HG03571 (cell line): ENCODE data around the gene CHKB.

ENCODE experiments used
- ATAC-seq: cut with Tn5 transposase; IDR thresholded peaks from one replicate; pipeline ENCODE4 v1.9.1; 2021; ENCODE audit not compliant: unreplicated experiment

Gene CHKB

DNA sequence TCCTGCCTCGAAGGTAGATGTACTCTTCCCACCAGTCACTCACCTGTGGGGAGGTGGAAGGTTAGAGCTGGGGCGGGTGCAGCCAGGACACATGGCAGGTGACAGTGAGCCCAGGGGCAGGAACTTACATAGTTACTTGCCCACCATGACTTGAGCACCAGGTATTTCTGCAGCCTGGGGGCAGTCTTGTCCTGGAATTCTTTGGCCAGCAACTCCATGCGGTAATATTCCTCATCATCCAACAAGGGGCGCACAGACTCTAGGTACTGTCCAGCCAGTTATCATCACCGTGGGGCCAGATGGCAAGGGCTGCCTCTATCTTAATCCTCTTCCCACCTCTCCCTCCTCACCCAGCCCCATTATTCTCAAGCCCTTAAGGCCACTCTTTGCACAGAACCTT, 6.6 kb downstream of the CHKB start:
- ATAC-seq = no peak

DNA sequence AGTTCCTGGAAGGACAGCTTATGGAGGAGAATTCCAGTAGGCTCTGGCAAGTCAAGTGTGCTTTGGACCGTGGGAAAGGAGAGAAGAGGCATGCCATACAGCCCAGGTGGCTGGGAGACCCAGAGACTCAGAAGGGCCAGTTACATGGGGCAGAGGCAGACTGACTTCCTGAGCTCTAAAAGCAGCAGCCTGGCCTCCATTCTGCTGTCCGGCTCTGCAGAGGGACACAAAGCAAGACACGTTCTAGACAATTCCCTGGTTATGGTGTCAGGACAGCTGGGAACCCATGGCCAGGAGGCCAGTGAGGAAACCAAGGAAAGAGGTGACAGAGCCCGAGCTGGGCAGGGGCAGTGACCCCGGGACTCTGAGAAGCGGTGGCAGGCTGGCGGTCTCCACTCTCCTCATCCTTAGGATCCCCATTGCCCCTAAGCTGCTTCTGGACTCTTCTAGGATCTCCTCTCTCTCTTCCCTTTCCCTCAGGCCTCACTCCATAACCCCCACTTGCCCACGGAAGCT, 7.2 kb downstream of the CHKB start:
- no peak for ATAC-seq

DNA sequence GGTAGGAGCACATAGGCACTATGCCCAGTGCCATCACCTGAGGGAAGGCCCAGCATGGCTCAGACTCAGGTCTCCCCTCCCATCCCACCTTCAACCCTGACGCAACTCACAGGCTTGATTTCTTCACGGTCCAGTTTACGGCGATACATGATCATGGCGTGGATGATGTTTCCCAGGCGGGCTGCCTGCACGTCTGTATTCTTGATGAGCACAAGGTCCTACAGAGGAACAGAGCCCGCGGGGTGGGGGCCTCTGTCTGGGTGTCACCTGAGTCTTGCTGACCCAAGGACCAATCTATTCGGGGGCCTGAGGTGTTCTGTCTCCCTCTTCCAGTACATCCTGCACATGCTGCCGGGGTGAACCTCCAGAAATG, 8.3 kb downstream of the CHKB start:
- ATAC-seq = no peak

DNA sequence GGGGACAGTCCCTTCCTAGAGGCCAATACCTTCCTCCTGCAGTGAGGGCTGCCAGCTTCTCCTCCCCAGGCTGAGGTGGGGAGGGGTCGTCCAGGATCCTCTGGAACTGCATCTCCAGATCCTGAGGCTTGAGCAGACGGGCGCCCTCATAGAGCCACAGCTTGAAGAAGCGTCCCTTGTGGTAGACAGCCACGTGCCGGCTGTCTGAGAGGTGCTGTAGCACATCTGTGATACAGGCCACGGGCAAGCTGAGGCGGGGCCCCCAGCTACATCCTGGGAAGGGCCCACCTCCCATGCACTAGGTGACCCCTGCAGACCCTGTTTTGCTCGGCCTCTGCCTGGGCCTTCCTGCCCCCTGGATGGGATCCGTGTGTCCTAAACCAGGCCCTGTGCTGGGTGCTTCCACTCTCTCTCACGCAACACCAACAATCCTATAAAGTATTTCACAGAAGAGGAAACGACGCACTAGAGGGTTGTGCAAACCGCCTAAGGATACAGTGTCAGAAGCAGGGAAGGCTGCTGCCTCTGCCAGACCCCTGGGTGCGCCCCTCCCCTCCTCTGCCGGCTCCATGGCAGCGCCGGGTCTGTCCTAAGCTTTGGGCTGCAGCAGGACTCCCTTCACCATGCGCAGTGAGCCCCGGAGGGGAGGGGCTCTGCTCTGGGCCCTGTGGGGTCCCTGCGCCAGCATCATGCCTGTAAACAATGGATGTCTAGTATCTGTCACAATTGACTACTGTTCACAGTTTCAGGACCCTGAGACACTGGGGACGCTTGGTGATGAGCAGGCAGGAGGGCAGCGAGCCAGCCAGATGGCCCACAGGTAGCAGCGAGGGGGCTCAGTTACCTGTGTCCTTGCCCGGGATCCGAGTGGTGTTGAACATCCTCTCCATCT, 8.9 kb downstream of the CHKB start:
- ATAC-seq = no peak

DNA sequence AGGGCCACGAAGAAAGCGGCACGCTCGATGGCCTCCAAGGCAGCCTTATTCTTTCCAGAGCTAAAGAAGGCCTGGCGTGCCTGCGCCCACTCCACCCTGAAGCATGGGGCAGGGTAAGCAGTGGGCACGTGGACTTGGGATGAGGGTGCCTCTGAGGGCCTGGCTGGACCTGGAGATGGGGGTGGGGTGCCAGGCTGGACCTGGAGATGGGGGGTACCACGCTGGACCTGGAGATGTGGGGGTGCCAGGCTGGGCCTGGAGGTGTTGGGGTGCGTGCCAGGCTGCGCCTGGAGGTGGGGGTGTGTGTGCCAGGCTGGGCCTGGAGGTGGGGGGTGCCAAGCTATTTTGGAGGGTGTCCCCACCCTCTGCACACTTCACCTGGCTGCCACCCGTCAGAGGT, 9.7 kb downstream of the CHKB start:
- ATAC-seq = no peak

DNA sequence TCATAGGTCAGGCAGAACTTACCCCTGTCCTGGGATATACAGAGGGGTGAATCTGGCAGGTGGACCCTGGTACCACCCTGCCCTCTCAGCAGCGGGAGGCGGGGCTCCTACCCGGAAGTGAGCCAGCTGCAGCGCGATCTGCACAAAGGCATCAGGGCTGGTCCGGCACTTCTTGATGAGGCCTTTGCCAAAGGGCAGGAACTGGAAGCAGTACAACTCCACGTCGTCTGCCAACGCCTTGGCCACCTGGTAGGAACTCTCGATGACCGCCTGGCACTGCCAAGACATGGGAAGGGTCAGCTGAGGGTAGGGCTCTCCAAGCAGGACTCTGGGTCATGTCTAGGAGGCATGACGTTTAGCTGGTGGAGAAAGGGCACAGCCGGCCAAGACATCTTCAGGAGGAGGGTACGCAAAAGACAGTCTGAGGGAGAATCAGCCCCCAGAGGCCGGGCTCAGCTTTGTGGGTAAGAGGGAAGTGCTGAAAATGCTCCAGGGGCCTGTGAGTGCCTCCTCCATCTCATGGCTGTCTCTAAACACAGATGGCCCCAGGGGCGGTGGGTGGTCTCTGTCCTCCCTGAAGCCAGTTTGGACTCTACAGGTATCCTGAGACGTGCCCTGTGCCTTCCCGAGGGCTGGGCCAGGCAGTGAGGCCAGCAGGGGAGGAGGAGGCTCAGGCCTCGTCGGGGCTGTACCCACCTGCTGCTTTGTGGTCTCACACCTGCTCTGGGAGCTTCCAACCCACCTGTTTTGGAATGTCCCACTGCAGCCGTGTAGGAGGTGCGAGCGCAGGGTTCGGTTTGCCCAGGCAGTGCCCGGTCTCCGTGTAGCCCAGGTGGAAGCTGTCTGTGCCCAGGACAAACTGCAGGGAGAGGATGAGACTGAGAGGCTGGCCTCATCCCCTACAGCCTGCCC, 11.1 kb downstream of the CHKB start:
- ATAC-seq = no peak

DNA sequence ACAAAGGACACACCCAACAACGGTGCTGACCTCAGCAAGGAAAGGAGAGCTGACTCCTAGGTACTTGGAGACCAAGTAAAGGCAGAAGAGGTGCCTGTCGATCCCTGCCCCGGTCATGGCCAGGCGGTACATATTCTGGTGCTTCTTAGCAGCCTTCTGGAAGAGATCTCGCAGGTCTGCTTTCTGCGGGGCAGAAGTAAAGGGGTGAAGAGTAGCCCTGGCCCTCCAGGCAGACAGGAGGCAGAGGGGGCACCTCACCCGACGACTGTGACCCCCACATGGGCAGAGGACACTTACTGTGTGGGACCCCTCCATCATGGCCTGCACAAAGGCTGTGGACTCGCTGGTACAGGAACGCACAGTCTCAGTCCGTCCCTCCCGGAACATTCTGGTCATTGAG, 11.8 kb downstream of the CHKB start:
- no peak for ATAC-seq

DNA sequence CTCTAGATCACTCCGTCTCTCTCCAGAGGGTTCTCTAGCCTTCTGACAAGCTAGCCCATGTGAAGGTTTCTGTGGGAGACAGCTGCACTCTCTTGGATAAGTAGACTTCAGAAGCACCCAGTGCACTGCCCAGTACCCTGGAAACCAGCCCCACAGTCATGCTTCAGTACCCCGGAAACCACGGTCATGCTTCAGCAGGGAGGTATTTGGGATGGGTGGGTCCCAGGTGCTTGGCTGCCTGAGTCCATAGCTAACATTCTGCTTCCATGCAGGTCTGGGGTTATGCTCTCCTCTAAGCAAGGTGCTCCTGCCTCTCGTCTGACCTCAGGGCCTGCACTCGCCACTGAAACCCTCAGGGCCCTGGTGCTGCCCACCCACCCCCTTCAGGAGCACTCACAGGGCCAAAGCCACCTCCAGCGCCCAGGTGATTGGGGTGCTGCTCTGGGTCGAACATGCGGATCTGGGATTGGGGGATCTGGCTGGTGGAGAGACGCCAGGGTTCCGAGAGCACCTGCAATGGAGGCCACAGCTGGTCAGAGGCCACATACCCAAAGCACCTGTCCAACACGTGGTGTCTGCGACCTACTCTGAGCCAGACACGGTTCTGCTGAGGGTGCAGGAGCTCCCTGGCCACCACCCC, 12.6 kb downstream of the CHKB start:
- no peak for ATAC-seq

DNA sequence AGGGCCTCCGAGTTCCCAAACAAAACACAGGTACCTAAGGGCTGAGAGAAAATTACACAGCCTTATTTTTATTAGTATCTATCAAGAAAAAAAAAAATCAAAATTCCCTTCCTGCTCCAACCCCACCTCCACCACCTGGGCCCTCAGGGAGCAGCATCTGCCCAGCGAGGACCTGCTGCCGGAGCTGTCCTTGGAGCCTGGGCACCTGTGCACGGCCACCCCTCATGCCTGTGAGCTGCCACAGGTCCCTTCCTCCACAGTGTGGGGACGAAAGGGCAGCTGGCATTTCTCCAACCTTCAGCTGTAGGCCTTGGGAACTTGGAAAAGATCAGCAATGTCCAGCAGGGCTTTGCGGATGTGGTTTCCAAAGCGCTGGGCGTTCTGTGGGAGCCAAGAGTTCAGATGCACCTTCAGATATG, 13.6 kb downstream of the CHKB start:
- ATAC-seq = no peak

DNA sequence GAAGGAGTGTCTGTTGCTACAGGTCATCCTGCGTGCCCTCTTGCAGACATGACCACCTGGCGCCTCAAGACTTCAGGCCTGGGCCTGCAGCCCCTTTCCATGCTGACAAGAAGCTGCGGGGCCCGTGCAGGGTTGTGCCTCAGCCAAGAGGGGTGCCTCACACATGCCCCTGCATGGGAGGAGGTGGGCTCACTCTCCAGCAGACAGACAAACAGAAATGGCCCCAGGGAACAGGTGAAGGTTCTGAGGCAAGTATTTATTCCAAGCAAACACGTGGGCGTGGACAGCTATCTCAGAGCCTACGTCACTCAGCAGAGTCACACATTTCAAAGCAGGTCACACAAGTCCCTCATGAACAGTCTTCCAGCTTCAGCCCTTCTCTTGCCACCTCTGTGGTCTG, 14.0 kb downstream of the CHKB start:
- no peak for ATAC-seq

DNA sequence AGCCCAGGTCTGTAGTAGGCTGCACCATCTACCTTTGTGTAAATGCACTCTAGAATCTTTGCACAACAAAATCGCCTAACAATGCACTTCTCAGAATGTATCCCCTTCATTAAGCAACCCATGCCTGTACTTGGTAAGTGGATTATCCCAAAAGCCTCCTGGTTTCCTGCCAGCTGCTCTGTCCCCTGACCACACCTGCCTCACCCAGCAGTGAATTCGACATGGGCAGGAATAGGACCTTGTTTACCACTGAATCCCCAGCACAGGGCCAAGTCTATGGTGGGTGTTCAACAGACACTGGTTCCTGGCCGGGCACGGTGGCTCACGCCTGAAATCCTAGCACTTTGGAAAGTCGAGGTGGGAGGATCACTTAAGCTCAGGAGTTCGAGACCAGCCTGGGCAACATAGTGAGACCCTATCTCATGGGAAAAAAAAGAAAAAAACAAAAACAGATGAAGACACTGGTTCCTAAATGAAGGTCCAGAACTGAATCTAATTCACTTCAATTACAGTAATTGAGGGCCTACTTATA, 14.9 kb downstream of the CHKB start:
- no peak for ATAC-seq

DNA sequence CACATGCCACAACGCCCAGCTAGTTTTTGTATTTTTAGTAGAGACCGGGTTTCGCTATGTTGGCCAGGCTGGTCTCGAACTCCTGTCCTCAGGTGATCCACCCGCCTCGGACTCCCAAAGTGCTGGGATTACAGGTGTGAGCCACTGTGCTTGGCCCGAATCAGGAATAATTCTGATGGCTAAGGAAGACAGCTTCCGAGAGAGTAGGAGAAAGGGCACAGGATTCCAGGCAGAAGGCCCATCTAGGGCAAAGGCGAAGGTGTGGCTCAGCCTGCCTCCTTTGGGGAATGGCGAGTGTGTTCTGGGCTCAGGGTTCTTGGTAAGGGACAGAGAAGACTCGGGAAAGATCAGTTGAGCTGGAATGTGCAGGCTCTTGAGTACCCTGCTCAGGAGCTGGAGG, 18.4 kb downstream of the CHKB start:
- ATAC-seq = no peak

DNA sequence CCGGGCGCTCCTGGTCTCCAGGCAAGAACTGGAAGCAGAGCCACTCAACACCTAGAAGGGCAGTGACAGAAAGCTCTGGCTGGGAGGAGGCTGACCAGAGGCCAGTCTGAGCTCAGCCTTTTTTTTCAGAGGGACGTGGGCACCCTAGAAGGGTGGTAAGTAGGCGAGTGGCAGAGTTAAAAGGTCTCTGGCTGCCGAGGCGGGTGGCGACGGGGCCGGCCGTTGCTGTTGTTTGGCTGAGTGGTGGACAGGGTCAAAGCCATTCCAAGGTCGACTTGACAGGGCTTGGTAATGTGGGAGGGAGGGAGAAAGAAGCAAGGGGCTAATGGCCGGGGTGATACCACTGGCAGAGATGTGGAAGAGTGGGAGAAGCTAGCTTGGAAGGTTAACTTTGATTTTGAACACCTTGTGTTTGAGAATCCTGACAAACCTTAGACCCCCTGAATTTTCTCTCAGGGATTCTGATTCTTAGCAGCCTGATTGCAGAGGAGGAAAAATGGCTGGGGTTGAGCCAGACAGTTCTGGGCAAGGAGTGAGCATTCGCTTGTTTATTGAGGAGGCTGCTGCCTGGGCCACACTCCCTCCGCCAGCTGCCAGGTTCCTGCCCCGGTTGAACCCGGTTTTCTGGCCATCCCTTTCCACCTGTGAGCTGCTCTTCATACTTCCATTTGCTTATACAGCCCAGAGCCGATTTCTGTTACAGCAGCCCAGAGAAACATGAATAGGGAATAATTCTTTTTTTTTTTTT, 19.1 kb downstream of the CHKB start:
- no peak for ATAC-seq

DNA sequence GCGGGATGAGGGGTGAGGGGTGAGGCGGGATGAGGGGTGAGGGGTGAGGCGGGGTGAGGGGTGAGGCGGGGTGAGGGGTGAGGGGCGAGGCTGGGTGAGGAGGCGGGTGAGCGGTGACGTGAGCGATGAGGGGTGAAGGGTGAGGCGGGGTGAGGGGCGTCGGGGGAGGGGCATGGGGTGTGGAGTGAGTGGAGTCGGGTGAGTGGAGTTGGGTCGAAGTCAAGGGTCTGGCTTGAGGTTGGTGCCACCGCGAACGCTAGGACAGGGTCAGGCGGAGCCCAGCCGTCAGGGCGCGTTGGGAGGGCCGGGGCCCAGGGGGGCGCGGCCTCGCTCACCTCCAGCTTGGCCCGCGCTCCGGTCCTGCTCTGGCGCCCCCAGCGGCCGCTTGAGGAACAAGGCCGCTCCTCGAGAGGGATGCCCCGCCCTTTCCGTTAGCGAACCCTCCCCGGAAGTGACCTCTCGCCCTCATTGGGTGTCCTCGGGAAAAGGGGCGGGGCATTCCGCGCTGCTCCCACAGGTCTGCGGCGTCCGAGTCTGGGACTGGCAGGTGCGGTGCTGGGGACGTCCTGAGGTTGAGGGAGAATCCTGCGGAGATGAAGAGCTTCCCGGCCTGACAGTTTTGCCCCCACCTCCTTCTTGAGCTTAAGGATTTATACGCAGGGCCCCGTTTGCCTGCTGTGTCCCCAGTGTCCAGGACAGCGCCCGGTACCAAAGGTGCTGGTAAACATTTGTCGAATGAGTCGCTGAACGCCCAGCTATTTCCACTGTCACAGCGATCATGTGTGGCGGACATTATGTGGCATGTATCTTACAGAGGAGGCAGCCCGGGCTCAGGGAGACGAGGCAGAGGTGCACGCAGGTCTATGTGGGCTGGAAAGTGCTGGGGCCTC, 19.9 kb downstream of the CHKB start, which contains the start of gene SYCE3:
Gene SYCE3 (minus strand): TSS at position 397 of the 890 bp plus-strand sequence. CDS start 6,514 bp downstream, outside the sequence.
- peak; percentile 92 for ATAC-seq

DNA sequence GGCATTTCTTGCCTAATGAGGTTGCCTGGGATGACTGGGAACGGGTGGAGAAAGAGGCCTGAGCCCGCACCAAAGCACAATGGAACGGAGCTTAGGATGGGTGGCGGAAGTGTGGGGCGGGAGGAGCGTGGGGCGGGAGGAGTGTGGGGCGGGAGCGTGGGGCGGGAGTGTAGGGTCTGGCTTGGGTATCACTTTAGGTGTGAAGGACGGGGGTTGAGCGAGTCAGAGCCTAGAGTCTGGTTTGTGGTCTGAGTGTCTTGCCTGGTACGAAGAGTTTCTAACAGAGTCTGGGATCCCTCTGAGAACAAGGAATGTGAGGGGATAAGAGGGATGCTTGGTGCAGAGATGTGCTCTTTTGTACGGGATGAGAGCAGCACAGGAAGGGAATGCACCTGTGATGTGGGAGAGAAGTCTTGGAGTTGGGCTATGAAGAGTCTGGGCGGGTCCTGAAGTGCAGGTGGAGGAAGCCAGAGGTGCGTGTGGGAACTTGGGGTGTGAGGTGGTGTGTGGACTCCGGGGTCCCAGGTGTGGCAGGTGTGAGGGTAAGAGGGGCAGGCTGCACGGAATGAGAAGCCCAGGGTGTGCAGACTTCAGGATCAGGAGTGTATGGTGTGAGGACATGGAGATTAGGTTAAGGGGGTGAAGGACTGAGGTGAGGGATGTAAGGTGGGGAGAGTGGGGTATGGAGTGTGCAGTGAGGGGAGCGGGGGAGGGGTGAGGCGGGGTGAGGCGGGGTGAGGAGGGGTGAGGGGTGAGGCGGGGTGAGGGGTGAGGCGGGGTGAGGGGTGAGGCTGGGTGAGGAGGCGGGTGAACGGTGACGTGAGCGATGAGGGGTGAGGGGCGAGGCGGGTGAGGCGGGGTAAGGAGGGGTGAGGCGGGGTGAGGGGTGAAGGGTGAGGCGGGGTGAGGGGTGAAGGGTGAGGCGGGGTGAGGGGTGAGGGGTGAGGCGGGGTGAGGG, 21.0 kb downstream of the CHKB start:
- ATAC-seq = no peak

DNA sequence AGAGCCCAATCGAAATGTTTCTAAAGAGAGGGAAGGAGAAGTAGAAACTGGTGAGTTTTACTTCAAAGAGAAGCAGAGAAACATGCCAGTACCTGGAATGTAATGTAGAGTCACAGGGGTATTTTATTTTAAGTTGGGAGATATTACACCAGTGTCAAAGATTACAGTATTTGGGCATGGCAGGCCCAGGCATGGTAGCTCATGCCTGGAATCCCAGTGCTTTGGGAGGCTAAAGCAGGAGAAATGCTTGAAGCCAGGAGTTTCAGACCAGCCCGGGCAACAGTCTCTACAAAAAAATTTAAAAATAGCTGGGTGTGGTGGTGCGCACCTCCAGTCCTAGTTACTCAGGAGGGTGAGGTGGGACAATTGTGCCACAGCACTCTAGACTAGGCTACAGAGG, 22.6 kb downstream of the CHKB start:
- no peak for ATAC-seq

DNA sequence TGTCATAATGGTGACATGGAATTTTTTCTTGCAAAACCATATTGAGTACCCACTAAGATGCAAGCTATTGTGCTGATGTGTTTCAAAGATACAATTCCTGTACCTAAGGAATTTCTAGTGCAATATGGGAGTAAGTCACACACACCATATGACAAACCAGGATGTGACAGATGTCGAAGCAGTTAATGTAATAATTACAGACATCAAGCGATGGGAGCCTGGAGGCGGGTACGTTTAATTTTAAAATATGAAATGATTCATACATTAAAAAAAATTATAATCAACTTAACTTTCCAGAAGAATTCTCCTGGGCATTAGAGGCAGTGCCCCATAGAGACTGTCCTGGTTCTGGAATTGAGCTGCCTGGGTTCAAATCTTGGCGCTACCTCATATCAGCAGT, 25.9 kb downstream of the CHKB start:
- ATAC-seq = no peak

DNA sequence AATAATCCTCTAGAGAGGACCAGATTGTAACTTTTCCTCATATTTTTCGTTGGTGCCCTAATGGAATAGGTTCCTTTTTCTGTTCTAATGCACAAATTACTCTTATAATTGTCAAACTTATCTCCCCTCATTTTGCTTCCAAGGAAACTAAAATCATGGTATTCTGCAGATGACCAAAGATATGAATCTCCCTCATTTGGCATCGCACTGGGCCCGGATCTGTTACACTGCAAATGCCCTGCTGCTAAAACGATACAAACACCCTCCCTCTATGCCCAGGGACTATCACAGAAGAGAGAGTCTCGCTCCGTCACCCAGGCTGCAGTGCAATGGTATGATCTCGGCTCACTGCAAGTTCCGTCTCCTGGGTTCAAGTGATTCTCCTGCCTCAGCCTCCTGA, 29.3 kb downstream of the CHKB start:
- ATAC-seq = no peak
